NCI-H345 (cell line): Measurements from ENCODE around the gene CFL2.
"Not testable (repeated sequence)": the region's sequence is repeated elsewhere in the genome, so short reads cannot be mapped to it uniquely, and the experiment has no call there.

Experiments used
- DNase-seq: peaks from one replicate; lab custom pipeline; 2025; lab: John Stamatoyannopoulos, UW

The CFL2 gene

GRCh38 chr14:34714320-34715126, at the start of gene CFL2:
TSS of gene CFL2 (minus strand) at chr14:34714593. CDS start at chr14:34714540, 53 bp downstream.
- DNase-seq = peak; percentile 93

GRCh38 chr14:34755215-34755614, 40.8 kb upstream of the CFL2 start:
- DNase-seq = no peak

DNA sequence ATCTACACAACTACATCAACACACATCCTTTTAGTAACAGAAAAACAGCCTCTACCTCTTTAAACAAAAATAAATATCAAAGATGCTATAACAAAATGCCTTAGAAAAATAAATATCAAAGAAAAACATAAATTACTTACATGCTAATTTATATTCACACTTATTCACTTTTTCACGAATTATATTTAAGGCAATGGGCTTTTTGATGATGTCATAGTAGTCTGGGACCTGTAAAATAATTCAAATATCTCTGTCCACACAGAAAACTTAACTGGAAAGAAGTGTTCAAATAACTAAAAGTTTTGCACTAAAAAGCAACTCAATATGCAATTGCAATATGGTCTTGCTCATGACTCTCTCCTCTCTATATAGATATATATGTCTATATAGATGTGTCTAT, 40.3 kb upstream of the CFL2 start:
- no peak for DNase-seq

DNA sequence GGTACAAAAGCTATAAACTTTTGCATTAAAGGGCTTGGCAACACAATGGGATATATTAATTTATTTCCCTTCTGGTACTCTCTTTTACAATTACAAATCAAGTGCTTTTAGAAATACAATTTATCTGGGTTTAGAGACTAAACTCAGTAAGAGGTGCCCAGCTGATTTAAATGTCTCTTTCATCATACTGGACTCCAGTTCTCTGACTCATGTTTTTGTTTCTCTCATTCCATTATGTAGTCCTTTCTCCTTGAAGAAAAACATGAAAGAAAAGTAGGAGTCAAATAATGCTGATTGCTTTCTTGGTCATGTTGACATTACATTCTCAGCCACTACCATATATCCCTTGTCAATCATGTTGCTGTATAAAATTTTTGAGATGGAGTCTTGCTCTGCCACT, 36.3 kb upstream of the CFL2 start:
- no peak for DNase-seq

DNA sequence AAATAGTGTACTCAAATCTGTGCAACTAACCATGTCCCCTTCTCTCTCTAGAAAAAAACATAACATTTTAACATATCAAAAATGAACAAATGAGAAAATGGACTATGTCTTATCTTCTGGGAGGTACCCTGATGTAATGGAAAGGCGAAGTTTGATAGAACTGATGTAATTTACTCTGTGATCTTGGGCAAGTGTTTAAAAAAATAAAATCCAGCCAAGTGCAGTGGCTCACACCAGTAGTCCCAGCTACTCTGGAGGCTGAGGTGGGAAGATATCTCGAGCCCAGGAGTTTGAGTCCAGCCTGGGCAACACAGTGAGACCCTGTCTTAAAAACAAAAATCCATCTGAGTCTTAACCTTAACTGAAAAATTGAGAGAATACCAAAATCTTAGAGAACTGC, 35.8 kb upstream of the CFL2 start:
- DNase-seq = no peak

GRCh38 chr14:34749408-34749807, 35.0 kb upstream of the CFL2 start:
- DNase-seq = no peak

DNA sequence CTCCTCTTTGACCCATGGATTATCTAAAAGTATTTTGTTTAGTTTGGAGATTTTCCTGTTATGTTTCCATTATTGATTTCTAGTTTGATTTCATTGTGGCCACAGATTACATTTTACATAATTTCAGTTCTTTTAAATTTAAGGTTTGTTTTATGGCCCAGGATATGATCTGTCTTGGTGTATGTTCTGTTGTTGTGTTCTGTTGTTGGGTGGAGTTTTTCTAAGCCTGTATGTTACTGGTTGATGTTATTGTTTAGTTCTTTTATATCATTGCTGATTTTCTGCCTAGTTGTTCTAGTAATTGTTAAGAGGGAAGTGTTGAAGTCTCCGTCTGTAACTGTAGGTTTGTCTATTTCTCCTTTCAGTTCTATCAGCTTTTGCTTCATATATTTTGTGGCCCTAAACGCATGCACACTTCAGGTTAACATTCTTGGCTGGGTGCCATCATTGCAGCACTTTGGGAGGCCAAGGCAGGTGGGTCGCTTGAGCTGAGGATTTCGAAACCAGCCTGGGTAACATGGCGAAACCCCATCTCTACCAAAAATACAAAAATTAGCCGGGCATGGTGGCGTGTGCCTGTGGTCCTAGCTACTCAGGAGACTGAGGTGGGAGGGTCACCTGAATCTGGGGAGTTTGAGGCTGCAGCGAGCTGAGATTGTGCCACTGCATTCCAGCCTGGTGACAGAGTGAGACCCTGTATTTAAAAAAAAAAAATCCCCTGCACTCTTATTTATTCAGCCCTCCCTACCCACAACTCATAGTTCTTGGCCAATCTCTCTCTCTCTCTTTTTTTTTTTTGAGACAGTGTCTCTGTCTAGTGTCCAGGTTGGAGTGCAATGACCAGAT, 28.1 kb upstream of the CFL2 start:
- no peak for DNase-seq

DNA sequence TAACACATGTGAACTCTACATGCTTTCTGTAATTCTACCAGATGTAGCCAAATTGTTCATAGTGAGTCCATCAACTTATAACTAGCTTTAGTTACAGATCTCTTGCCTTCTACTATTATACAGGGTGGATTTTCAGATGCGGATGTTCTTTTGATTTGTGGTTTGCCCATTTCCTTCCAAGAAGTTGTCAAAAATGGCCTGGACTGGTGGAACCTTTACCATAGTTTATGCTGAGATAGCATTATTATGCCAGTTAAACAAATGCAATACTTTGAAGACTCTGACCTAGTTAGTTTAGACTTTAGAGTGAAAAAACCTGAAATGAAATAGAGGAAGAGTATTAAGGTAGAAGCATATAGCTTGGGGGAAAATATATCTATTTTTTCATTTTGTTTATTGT, 27.4 kb upstream of the CFL2 start:
- no peak for DNase-seq

GRCh38 chr14:34740139-34740538, 25.7 kb upstream of the CFL2 start:
- not testable (repeated sequence) for DNase-seq

- DNase-seq = not testable (repeated sequence)
These were observed 22.7 kb upstream of the CFL2 start for GRCh38 chr14:34737079-34737478.

- DNase-seq = no peak
These were observed 18.9 kb upstream of the CFL2 start for GRCh38 chr14:34733245-34733644.

- DNase-seq = no peak
These were observed 18.4 kb upstream of the CFL2 start for GRCh38 chr14:34732802-34733201.

- no peak for DNase-seq
These were observed 9.5 kb upstream of the CFL2 start for GRCh38 chr14:34723867-34724266.

DNA sequence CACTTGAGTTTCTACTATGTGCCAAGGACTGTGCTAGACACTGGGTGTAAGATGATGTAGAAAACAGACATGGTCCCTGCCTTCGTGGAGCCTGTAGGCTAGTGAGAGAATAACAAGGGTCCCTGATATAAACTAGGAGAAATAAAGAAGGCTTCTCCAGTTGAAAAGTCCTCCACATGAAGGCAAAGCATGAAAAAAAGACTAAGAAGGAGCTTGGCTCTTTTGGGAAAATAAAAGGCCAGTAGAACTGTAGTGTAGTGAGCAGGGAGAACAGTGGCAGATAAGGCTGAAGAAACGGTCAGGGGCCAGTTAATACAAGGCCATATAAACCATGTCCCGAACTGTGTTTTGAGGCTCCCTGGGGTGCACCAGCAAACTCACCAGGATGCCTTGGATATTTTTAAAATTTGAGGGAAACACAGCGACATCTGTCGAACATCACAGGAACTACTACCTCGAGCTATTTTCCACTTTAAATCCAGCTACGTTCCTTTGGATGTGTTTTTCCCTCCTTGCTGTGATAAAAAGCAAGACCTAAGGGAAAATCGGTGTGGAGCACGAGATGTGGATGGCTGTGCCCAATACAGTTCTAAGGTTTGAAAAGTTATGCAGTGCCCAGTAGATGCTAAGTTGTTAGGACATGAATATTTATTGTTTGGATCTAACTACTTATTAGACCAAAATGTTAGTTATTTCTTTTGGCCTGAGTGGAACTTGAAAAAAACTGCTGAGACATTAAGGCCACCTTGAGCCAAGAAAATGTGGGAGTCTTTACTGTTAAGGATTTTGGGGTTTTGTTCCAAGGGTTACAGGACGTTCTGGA, 8.5 kb upstream of the CFL2 start:
- DNase-seq = peak; percentile 69

DNA sequence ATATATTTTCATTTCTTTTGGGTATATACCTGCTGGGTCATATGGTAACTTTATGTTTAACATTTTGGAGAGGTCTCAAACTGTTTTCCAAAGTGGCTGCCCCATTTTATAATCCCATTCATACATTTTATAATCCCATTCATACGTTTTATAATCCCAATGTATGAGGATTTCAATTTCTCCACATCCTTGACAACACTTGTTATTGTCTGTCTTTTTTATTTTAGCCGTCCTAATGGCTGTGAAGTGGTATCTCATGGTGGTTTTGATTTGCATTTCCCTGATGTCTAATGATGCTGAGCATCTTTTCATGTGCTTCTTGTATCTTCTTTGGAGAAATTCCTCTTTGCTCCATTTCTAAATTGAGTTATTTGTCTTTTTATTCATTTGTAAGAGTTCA, 6.7 kb upstream of the CFL2 start:
- DNase-seq = no peak

- DNase-seq = no peak
These were observed 4.4 kb upstream of the CFL2 start for GRCh38 chr14:34718750-34719304.

DNA sequence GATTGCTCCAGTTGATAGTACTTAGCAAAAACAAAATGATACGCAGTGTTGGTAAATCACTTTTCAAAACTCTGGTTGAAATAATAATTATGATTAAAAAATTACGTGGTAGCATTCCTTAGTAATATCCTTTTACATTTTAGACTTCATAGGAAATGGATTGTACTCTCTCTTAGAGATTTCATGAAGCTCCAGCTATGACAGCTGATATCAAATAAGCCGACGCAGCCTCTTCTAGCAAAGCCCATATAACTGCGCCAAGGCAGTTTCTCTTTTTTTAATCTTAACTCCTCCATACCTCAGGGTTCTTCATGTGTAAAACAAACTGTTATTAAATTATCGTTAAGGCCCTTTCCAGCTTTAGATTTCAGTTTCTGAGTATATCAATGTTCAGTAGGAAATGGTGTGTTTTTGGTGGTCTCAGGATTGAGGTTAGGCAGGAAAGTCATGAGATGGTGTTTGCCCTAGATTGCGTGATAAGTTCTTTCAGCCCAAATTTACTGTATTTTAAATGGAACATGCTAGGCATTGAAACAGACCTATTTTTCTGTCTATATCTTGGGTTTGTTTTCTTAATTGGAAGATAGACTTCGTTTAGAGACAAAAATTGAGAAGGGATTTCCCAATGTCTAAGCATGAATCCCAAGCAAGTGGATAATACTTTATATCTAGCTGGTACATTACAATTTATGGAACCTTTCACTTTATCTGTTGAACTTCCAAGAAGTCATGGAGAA, 902 bp upstream of the CFL2 start:
- DNase-seq = no peak

DNA sequence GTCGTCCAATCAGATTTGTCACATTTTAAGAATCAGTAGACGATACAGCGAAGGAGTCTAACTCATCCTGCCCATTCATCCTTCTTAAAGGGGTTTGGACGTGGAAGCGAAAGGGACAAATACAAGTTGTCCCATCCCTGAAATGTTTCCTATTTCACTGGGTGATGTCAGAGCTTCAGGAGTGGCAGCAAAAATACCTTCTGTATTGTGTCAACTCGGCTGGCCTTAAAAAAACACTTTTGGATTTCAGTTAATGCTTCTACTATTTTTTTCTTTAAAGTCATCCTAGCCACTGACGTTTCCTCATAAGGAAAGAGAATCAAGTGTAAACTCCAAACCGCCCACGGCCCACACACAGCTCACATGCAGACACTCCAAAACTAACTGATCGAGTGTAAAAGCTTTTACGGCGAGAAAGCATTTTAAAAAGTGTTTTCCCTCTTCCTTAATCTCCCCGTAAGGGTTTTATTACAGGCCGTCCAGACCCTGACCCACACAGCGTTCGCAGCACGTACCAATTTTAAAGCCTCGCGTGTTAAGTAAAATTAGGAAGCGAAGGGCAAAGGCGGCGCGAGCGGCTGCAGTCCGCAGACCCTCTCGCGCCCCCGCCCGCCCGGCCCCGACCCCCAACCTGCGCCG, 593 bp downstream of the CFL2 start:
- peak; percentile 57 for DNase-seq

DNA sequence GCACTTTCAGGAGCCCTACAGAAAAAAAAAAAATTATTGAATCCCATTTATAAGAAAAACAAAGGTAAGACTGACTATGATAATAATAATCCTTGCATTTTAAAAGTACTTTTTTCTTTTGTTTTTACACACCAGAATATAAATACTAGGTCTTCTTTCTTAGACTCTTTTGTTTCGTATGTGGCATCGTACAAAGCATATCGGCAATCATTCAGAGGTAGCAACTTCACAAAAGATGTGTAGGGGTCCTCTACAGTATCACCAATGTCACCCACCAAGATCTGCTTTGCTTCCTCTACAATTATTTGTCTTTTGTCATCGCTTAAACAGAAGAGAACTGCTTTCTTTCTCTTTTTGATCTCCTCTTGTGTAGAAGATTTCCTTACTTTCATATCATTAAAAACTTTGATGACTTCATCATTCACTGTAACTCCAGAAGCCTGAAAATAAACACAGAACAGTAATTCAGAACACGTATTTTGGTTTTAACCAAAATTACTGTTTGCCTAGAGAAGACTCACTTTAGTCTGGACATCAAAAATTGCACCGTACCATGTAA, 1.2 kb downstream of the CFL2 start:
- DNase-seq = no peak
